Osteoblast (primary cell): ENCODE data around the gene POLD2. TPM values are rescaled to one million over a fixed set of nuclear protein-coding genes. Genes with fewer than 3 reads are reported as not detected.

Experiments
- DNase-seq: peaks from one replicate; pipeline ENCODE4 v3.0.0; 2011; ENCODE audit warnings: low spot score, mixed read lengths; ENCODE audit not compliant: insufficient read length; ENCODE audit errors: missing footprints
- H2AFZ ChIP-seq: 2 replicates; pipeline ENCODE4 v1.6.0; 2011; ENCODE audit warnings: mild to moderate bottlenecking, low read length
- H3K27ac ChIP-seq: 2 replicates; pipeline ENCODE4 v1.5.1; 2011; ENCODE audit warnings: mild to moderate bottlenecking, low read depth, low read length, moderate library complexity
- H3K27me3 ChIP-seq: 2 replicates; pipeline ENCODE4 v1.6.0; 2012; ENCODE audit warnings: mild to moderate bottlenecking, control low read depth, inconsistent platforms, low read length, moderate library complexity; ENCODE audit not compliant: insufficient read depth
- H3K36me3 ChIP-seq: 2 replicates; pipeline ENCODE4 v1.5.1; 2011; ENCODE audit warnings: mild to moderate bottlenecking, low read length, control low read depth, moderate library complexity; ENCODE audit not compliant: insufficient read depth
- H3K4me1 ChIP-seq: 2 replicates; pipeline ENCODE4 v1.5.1; 2011; ENCODE audit warnings: mild to moderate bottlenecking, low read length, control low read depth, moderate library complexity; ENCODE audit not compliant: insufficient read depth
- H3K4me2 ChIP-seq: 2 replicates; pipeline ENCODE4 v1.6.0; 2011; ENCODE audit warnings: mild to moderate bottlenecking, low read length; ENCODE audit not compliant: insufficient read depth
- H3K4me3 ChIP-seq: fragments of 200-600 bp; sonication (generic); 3 replicates; pipeline ENCODE4 v1.5.1; 2012; ENCODE audit warnings: mild to moderate bottlenecking, low read length, inconsistent platforms; ENCODE audit not compliant: insufficient read depth
- H3K79me2 ChIP-seq: 2 replicates; pipeline ENCODE4 v1.6.0; 2012; ENCODE audit warnings: mild to moderate bottlenecking, low read length, control low read depth, inconsistent platforms; ENCODE audit not compliant: insufficient read depth
- H3K9me3 ChIP-seq: 2 replicates; pipeline ENCODE4 v1.5.1; 2011; ENCODE audit warnings: low read depth, low read length, control low read depth
- H4K20me1 ChIP-seq: 2 replicates; pipeline ENCODE4 v1.6.0; 2012; ENCODE audit warnings: mild to moderate bottlenecking, low read length, control low read depth; ENCODE audit not compliant: insufficient read depth
- CTCF ChIP-seq: IDR thresholded peaks from 2 replicates; pipeline ENCODE4 v1.5.1; 2011; ENCODE audit warnings: mild to moderate bottlenecking, low read depth, low read length, moderate library complexity; ENCODE audit errors: extremely low read depth
- total RNA-seq: library from RNA; depleted of rRNA; stranded (reverse); fragments of >200 nt; gene quantifications from 2 replicates; pipeline ENCODE4 v1.2.3, GENCODE V29; 2012

Gene POLD2
- total RNA-seq, 1 donor, result 80.3 TPM

- H2AFZ ChIP-seq, result no peak within 1 kb of the TSS
These were observed 18.0 kb upstream of the POLD2 start, which contains the start of gene MYL7 for GRCh38 chr7:44141221-44141850. Gene MYL7, minus strand, starts transcription at chr7:44141332. Its CDS starts 27 bp downstream, at chr7:44141305.

DNA sequence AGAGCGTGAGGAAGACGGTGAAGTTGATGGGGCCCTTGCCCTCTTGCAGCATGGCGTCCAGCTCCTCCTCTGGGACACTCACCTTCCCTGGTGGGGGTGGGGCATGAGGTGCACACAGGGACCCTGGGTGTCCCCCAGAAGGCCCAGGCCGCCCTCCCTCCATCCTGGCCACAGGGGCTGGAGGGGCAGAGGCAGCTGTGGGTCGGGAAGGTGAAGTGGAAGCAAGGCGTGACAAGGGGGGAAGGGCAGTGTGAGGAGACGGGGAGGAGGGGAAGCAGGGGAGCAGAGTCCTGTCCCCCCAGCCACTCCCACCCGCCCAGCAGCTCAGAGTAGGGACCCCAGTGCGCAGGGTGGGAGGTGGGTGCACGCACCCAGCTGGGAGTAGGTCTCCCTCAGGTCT is 17.0 kb upstream of the POLD2 start:
- Histone ChIP-seq H3K27ac (no peak overlapping the region), H2AFZ (no peak overlapping the region), H4K20me1 (no peaks in the 10 kb centered on the region), H3K27me3 (peaks cover 9% of the 10 kb centered on the region), H3K79me2 (no peaks in the 10 kb centered on the region), H3K4me1 (no peaks in the 10 kb centered on the region), H3K4me2 (no peak overlapping the region), H3K4me3 (no peak overlapping the region), H3K9me3 (no peaks in the 10 kb centered on the region), H3K36me3 (no peaks in the 10 kb centered on the region)
- no peak for TF ChIP-seq CTCF
- peak; percentile 44 for DNase-seq

More at GRCh38 chr7:44141221-44141850, 18.0 kb upstream of the POLD2 start, which contains the start of gene MYL7:
- DNase-seq, result no peak
- H3K27me3 ChIP-seq, result peaks cover 15% of the 10 kb centered on the region
- H3K79me2 ChIP-seq, result no peaks in the 10 kb centered on the region
- TF ChIP-seq CTCF, result no peak
- no peaks in the 10 kb centered on the region for H3K36me3 ChIP-seq
- H3K9me3 ChIP-seq, result no peaks in the 10 kb centered on the region
- H3K4me1 ChIP-seq, result no peaks in the 10 kb centered on the region
- no peaks in the 10 kb centered on the region for H4K20me1 ChIP-seq
- no peak within 1 kb of the TSS for H3K4me3 ChIP-seq
- H3K27ac ChIP-seq, result no peak within 1 kb of the TSS
- no peak within 1 kb of the TSS for H3K4me2 ChIP-seq

DNA sequence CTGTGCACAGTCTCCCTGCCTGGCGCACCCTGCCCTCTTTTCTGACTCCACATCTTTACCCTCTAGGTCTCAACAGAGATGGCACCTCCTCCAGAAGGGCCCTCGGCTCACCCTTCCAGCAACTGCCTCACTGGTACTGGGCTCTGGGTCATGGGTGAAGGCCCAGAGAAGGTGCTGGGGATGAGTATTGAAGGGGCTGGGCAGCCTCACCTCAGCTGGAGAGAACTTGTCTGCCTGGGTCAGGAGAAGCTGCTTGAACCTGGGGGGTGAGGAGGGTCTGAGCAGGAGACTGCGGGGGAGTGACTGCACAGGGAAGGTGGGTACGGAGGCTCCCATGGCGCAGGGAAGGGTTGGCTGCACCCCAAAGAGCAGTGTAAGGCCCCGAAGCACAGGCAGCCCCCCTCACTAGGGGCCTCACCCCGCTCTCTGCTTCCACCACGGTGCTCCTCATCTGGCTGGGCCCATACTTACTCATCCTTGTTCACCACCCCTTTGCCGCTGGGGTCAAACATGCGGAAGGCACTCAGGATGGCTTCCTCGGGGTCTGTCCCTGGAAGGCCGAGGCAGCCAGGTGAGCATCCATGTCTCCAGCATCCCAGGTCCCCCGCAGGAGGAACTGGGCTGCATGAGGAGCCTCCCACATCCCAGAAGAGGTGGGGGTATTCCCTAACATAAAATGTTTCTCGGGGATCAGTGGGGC is 16.1 kb upstream of the POLD2 start:
- H3K27me3 ChIP-seq, result peaks cover under 1% of the 10 kb centered on the region
- peak; percentile 70 for DNase-seq
- H3K9me3 ChIP-seq, result no peaks in the 10 kb centered on the region
- no peak overlapping the region for H3K4me2 ChIP-seq
- no peaks in the 10 kb centered on the region for H3K79me2 ChIP-seq
- no peak overlapping the region for H3K27ac ChIP-seq
- no peak for TF ChIP-seq CTCF
- no peaks in the 10 kb centered on the region for H3K4me1 ChIP-seq
- no peak overlapping the region for H3K4me3 ChIP-seq
- no peaks in the 10 kb centered on the region for H4K20me1 ChIP-seq
- H3K36me3 ChIP-seq, result no peaks in the 10 kb centered on the region
- no peak overlapping the region for H2AFZ ChIP-seq

GRCh38 chr7:44138698-44139097 is 15.3 kb upstream of the POLD2 start:
- Histone ChIP-seq H2AFZ (no peak overlapping the region), H3K27ac (no peak overlapping the region), H3K4me1 (no peaks in the 10 kb centered on the region), H3K4me2 (no peak overlapping the region), H3K9me3 (no peaks in the 10 kb centered on the region), H3K4me3 (no peak overlapping the region), H3K27me3 (no peaks in the 10 kb centered on the region), H3K36me3 (no peaks in the 10 kb centered on the region), H3K79me2 (no peaks in the 10 kb centered on the region), H4K20me1 (no peaks in the 10 kb centered on the region)
- no peak for TF ChIP-seq CTCF
- DNase-seq, result peak; percentile 15
